Mucosa of stomach (tissue), 1 donor: ENCODE data around the gene CITED4.
"Not testable (repeated sequence)": the region's sequence is repeated elsewhere in the genome, so short reads cannot be mapped to it uniquely, and the experiment has no call there.

Experiments
- H3K27me3 ChIP-seq: one replicate; pipeline ENCODE4 v1.7.0; 2013; ENCODE audit warnings: mild to moderate bottlenecking, low read length; ENCODE audit not compliant: control insufficient read depth, insufficient read depth
- H3K36me3 ChIP-seq: one replicate; pipeline ENCODE4 v1.7.0; 2013; ENCODE audit warnings: low read length; ENCODE audit not compliant: control insufficient read depth, insufficient read depth
- H3K4me1 ChIP-seq: one replicate; pipeline ENCODE4 v1.7.0; 2013; ENCODE audit warnings: mild to moderate bottlenecking, low read length; ENCODE audit not compliant: control insufficient read depth, insufficient read depth
- H3K4me3 ChIP-seq: one replicate; pipeline ENCODE4 v1.7.0; 2013; ENCODE audit warnings: low read length
- H3K9ac ChIP-seq: one replicate; pipeline ENCODE4 v1.7.0; 2013; ENCODE audit warnings: mild to moderate bottlenecking, low read length, moderate library complexity
- H3K9me3 ChIP-seq: one replicate; pipeline ENCODE4 v1.7.0; 2013; ENCODE audit warnings: mild to moderate bottlenecking, low read length, moderate library complexity; ENCODE audit not compliant: control insufficient read depth
- donor health status: Pancreatic carcinoma.

CITED4 gene

GRCh38 chr1:40897513-40897912 is 35.4 kb upstream of the CITED4 start:
- Histone ChIP-seq H3K4me1 (peaks cover 17% of the 10 kb centered on the region), H3K27me3 (no peaks in the 10 kb centered on the region), H3K36me3 (peaks cover 3% of the 10 kb centered on the region), H3K9ac (no peak overlapping the region), H3K4me3 (no peak overlapping the region), H3K9me3 (no peaks in the 10 kb centered on the region)

DNA sequence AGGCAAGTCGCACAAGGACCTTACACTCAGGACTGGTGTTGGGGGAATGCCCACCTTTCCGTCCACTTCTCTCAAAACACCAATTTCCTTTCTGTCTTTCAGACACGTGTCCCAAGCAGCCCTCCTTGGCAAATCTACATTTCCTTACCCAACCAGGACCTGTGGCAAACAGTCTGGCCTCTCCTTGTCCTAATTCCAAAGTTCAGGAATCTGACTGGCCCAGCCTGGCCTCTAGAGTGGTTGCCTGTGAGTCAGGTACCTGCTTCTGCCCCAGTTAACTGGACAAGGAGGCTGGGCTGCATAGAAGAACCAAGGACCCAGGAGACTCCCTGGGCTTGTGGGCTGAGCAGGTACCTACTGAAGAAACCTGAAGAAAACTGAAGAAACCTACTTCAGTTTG is 34.3 kb upstream of the CITED4 start:
- Histone ChIP-seq H3K4me3 (no peak overlapping the region), H3K4me1 (peaks cover 17% of the 10 kb centered on the region), H3K9ac (no peak overlapping the region), H3K9me3 (no peaks in the 10 kb centered on the region), H3K36me3 (peaks cover 3% of the 10 kb centered on the region), H3K27me3 (no peaks in the 10 kb centered on the region)

- peaks cover 17% of the 10 kb centered on the region for H3K4me1 ChIP-seq
- no peak overlapping the region for H3K4me3 ChIP-seq
- H3K9ac ChIP-seq = no peak overlapping the region
- no peaks in the 10 kb centered on the region for H3K27me3 ChIP-seq
- no peaks in the 10 kb centered on the region for H3K9me3 ChIP-seq
- peaks cover 3% of the 10 kb centered on the region for H3K36me3 ChIP-seq
These were observed 33.4 kb upstream of the CITED4 start for GRCh38 chr1:40895601-40896000.

DNA sequence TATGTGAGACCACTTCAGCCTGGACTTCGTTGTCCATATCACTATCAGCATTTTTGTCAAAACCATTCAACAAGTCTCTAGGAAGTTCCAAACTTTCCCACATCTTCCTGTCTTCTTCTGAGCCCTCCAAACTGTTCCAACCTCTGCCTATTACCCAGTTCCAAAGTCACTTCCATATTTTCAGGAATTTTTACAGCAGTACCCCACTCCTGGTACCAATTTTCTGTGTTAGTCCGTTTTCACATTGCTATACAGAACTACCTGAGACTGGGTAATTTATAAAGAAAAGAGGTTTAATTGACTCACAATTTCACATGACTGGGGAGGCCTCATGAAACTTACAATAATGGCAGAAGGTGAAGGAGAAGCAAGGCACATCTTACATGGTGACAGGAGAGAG is 32.7 kb upstream of the CITED4 start:
- H3K4me1 ChIP-seq = peaks cover 15% of the 10 kb centered on the region
- H3K9me3 ChIP-seq = not testable (repeated sequence)

DNA sequence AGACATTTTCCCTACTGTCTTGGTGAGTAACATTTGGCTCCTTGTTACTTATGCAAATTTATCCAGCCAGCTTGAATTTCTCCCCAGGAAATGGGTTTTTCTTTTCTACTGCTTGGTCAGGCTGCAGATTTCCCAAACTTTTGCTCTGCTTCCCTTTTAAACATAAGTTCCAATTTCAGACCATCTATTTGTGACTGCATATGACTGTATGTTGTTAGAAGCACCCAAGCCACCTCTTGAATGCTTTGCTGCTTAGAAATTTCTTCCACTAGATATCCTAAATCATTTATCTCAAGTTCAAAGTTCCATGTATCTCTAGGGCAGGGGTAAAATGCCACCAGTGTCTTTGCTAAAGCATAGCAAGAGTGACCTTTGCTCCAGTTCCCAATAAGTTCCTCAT is 32.3 kb upstream of the CITED4 start:
- H3K9me3 ChIP-seq = no peaks in the 10 kb centered on the region
- no peak overlapping the region for H3K9ac ChIP-seq
- H3K27me3 ChIP-seq = no peaks in the 10 kb centered on the region
- peaks cover 3% of the 10 kb centered on the region for H3K36me3 ChIP-seq
- H3K4me3 ChIP-seq = no peak overlapping the region
- H3K4me1 ChIP-seq = peaks cover 13% of the 10 kb centered on the region

More for the DNA sequence above, 32.7 kb upstream of the CITED4 start:
- H3K27me3 ChIP-seq, H3K9ac ChIP-seq, H3K36me3 ChIP-seq, H3K4me3 ChIP-seq: not testable (repeated sequence)

DNA sequence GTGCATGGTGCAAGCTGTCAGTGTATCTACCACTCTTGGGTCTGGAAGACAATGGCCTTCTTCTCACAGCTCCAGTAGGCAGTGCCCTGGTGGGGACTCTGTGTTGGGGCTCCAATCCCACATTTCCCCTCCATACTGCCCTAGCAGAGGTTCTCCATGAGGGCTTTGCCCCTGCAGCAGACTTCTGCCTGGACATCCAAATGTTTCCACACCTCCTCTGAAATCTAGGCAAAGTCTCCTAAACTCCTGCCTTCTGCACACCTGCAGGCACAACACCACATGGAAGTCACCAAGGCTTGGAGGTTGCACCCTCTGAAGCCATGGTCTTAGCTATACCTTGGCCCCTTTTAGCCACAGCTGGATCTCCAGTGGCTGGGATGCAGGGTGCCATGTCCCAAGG is 31.8 kb upstream of the CITED4 start:
- peaks cover 3% of the 10 kb centered on the region for H3K36me3 ChIP-seq
- H3K4me1 ChIP-seq = peaks cover 8% of the 10 kb centered on the region
- no peak overlapping the region for H3K4me3 ChIP-seq
- no peak overlapping the region for H3K9ac ChIP-seq
- no peaks in the 10 kb centered on the region for H3K9me3 ChIP-seq
- H3K27me3 ChIP-seq = no peaks in the 10 kb centered on the region

DNA sequence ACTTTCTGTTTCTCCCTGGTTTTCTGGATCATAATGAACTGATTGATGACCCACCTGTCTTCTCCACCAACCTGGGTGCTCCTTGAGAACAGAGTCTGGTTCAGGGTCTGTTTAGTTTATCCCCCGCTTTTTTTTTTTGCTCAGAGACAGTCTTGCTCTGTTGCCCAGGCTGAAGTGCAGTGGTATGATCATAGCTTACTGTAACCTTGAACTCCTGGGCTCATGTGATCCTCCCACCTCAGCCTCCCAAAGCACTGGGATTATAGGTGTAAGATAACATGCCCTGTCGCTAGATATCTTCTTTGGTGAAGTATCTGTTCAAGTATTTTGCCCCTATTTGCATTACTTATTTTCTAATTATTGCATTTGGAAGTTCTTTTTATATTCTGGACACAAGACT is 30.2 kb upstream of the CITED4 start:
- Histone ChIP-seq H3K4me1 (no peaks in the 10 kb centered on the region), H3K9me3 (no peaks in the 10 kb centered on the region), H3K36me3 (peaks cover 3% of the 10 kb centered on the region), H3K27me3 (no peaks in the 10 kb centered on the region), H3K9ac (no peak overlapping the region), H3K4me3 (no peak overlapping the region)

- Histone ChIP-seq H3K4me3 (no peak overlapping the region), H3K9me3 (no peaks in the 10 kb centered on the region), H3K9ac (no peak overlapping the region), H3K36me3 (peaks cover 3% of the 10 kb centered on the region), H3K4me1 (no peaks in the 10 kb centered on the region), H3K27me3 (no peaks in the 10 kb centered on the region)
These were observed 28.6 kb upstream of the CITED4 start for GRCh38 chr1:40890771-40891170.

DNA sequence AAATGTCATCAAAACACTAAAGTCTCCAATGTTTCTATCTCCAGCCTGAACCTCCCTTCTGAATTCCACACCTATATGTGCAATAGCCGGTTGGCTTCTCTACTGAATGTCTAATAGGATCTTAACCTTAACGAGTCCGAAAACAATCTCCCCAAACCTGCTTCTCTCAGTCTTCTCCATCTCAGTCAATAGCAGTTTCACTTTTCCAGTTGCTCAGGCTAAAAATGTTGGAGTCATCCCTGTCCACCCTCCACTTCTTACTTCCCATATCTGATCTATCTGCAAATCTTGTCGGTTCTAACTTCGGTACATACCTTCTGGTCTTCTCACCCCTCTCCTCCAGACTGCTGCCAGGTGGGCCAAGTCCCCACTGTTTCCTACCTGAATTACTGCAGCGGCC is 25.5 kb upstream of the CITED4 start:
- H3K36me3 ChIP-seq = no peaks in the 10 kb centered on the region
- H3K27me3 ChIP-seq = peaks cover 14% of the 10 kb centered on the region
- no peak overlapping the region for H3K4me3 ChIP-seq
- H3K4me1 ChIP-seq = no peaks in the 10 kb centered on the region
- no peak overlapping the region for H3K9ac ChIP-seq
- no peaks in the 10 kb centered on the region for H3K9me3 ChIP-seq

- H3K9me3 ChIP-seq = no peaks in the 10 kb centered on the region
- peaks cover 14% of the 10 kb centered on the region for H3K27me3 ChIP-seq
- H3K4me1 ChIP-seq = no peaks in the 10 kb centered on the region
These were observed 24.8 kb upstream of the CITED4 start for GRCh38 chr1:40887012-40887378.

DNA sequence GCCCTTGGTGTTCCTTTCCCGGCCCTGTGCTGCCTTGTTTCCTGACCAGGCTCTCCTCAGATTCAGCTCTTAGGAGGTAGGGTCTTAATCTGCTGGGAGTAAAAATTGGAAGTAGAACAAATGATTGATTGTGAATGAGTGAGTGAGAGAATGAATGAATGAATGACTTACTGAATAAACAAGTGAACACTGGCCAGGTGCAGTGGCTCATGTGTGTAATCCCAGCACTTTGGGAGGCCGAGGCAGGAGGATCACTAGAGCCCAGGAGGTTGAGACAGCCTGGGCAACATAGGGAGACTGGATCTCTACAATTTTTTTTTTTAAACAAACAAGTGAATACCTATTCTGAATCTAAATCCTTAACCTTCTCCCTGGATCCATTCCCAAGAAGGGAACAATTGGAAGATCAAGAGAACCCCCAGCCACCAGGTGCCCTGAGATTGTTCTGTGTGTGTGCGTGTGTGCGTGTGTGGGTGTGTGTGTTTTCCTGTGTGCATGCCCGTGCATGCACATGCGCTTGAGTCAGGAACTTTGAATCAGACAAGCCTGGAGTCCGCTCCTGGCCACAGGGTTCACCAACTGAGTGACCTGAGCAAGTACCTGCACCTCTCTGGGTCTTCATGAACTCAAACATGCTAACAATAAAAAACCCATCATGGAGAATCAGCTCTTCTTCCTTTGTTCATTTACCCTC is 24.3 kb upstream of the CITED4 start:
- H3K9ac ChIP-seq = no peak overlapping the region
- peaks cover 14% of the 10 kb centered on the region for H3K27me3 ChIP-seq
- H3K9me3 ChIP-seq = no peaks in the 10 kb centered on the region

More at GRCh38 chr1:40887012-40887378, 24.8 kb upstream of the CITED4 start:
- no peak overlapping the region for H3K4me3 ChIP-seq
- no peak overlapping the region for H3K9ac ChIP-seq
- no peaks in the 10 kb centered on the region for H3K36me3 ChIP-seq

GRCh38 chr1:40884055-40884795 is 22.1 kb upstream of the CITED4 start:
- H3K36me3 ChIP-seq = no peaks in the 10 kb centered on the region
- H3K9ac ChIP-seq = no peak overlapping the region
- no peaks in the 10 kb centered on the region for H3K9me3 ChIP-seq
- H3K27me3 ChIP-seq = peaks cover 14% of the 10 kb centered on the region
- no peak overlapping the region for H3K4me3 ChIP-seq
- no peaks in the 10 kb centered on the region for H3K4me1 ChIP-seq

More for the DNA sequence above, 24.3 kb upstream of the CITED4 start:
- H3K36me3 ChIP-seq = no peaks in the 10 kb centered on the region
- no peaks in the 10 kb centered on the region for H3K4me1 ChIP-seq
- no peak overlapping the region for H3K4me3 ChIP-seq
